HL-60/S4 treated with retinoic acid at 250 ng/mL for 4 days and 3 days (cell line): ENCODE data around the gene C20orf204.

Experiments used
- in situ Hi-C: fragments of 300-500 bp; cut with MboI; formaldehyde crosslinking; loops from 2 replicates; pipeline ENCODE4 v1.7.0; 2022; ENCODE audit warnings: low sequenced_read_pairs

Gene C20orf204

GRCh38 chr20:64025826-64026412, 10.1 kb upstream of the C20orf204 start:
- in situ Hi-C loops, result no loop called here

GRCh38 chr20:64027981-64028685, 7.8 kb upstream of the C20orf204 start:
- in situ Hi-C loops, result no loop called here

- in situ Hi-C loops, result no loop called here
Measured at GRCh38 chr20:64029293-64030117, 6.5 kb upstream of the C20orf204 start.

GRCh38 chr20:64030371-64031134, 5.4 kb upstream of the C20orf204 start:
- in situ Hi-C loops, result no loop called here

- in situ Hi-C loops, result no loop called here
Measured at GRCh38 chr20:64031822-64032314, 4.1 kb upstream of the C20orf204 start.

- in situ Hi-C loops, result no loop called here
Measured at GRCh38 chr20:64032706-64033624, 3.0 kb upstream of the C20orf204 start.

- in situ Hi-C loops, result no loop called here
Measured at GRCh38 chr20:64033981-64034493, 1.9 kb upstream of the C20orf204 start.

- in situ Hi-C loops, result no loop called here
Measured at GRCh38 chr20:64035066-64035932, 683 bp upstream of the C20orf204 start.

- in situ Hi-C loops, result no loop called here
Measured at GRCh38 chr20:64036346-64037198, 590 bp downstream of the C20orf204 start.

- in situ Hi-C loops, result no loop called here
Measured at GRCh38 chr20:64037199-64037497, 1.2 kb downstream of the C20orf204 start.

GRCh38 chr20:64037498-64038213, 1.7 kb downstream of the C20orf204 start:
- in situ Hi-C loops, result no loop called here

- in situ Hi-C loops, result no loop called here
Measured at GRCh38 chr20:64038224-64038564, 2.2 kb downstream of the C20orf204 start.

- in situ Hi-C loops, result no loop called here
Measured at GRCh38 chr20:64038565-64039292, 2.7 kb downstream of the C20orf204 start.

- in situ Hi-C loops, result no loop called here
Measured at GRCh38 chr20:64039293-64040160, 3.5 kb downstream of the C20orf204 start.

GRCh38 chr20:64040231-64041039, 4.5 kb downstream of the C20orf204 start:
- in situ Hi-C loops, result no loop called here
